Measurements from ENCODE around the gene TIPARP. TPM values are rescaled to one million over a fixed set of nuclear protein-coding genes. Genes with fewer than 3 reads are reported as not detected.

Gene TIPARP
- total and polyA plus RNA-seq, 4 donors, result 4.4 to 13.6 (median 8.8) TPM

DNA sequence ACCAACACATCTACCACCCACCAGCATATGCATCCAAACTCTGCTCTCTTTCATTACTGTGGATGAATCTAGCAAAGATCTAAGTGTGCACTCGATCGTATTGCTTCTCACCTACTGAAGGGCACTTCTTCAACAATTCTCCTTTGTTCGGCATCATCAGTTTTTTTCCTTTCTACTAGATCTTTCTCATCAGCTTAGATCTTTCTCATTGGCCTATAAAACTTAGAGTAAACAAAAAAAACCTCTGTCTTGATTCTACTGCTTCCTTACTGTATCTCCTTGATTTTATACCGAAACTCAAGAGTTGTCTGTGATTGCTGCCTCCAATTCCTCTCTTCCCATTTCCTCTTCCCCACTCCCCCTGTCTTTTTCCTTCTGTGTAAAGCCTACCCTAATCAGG lies 36.1 kb upstream of the TIPARP start:
- H3K27ac ChIP-seq (ENCODE audit: low read depth in 1 of 2, low read length in 2 of 2), result no peak overlapping the region
- no peaks in the 10 kb centered on the region for H3K9me3 ChIP-seq (ENCODE audit: control insufficient read depth in 4 of 4, low read length in 3 of 4)
- TF ChIP-seq FOXA1 (IDR thresholded peaks at IDR 0.05) (no peak), HNF4A (conservative IDR thresholded peaks at IDR 0.05) (no peak), GABPA (IDR thresholded peaks at IDR 0.05 in 1 of 2, conservative IDR thresholded peaks at IDR 0.05 in 1 of 2) (no peak), RAD21 (IDR thresholded peaks at IDR 0.05) (no peak), EGR1 (IDR thresholded peaks at IDR 0.05; ENCODE audit: low read depth in 2 of 2) (no peak)
- TF ChIP-seq, protein P1, sequence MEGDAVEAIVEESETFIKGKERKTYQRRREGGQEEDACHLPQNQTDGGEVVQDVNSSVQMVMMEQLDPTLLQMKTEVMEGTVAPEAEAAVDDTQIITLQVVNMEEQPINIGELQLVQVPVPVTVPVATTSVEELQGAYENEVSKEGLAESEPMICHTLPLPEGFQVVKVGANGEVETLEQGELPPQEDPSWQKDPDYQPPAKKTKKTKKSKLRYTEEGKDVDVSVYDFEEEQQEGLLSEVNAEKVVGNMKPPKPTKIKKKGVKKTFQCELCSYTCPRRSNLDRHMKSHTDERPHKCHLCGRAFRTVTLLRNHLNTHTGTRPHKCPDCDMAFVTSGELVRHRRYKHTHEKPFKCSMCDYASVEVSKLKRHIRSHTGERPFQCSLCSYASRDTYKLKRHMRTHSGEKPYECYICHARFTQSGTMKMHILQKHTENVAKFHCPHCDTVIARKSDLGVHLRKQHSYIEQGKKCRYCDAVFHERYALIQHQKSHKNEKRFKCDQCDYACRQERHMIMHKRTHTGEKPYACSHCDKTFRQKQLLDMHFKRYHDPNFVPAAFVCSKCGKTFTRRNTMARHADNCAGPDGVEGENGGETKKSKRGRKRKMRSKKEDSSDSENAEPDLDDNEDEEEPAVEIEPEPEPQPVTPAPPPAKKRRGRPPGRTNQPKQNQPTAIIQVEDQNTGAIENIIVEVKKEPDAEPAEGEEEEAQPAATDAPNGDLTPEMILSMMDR (IDR thresholded peaks at IDR 0.05; ENCODE audit: low read depth, low read length, missing input control), result no peak
- H3K27me3 ChIP-seq (ENCODE audit: control insufficient read depth in 4 of 4, insufficient read depth in 4 of 4, low read length in 3 of 4), result no peaks in the 10 kb centered on the region
- H3K4me1 ChIP-seq (ENCODE audit: control insufficient read depth in 4 of 4, insufficient read depth in 4 of 4, low read length in 3 of 4), result no peaks in the 10 kb centered on the region
- no peak overlapping the region for H3K9ac ChIP-seq (ENCODE audit: low read depth in 1 of 2, low read length in 2 of 2)
- 65% methylated on average over 4 of the region's 4 CpGs for WGBS
- H3K4me3 ChIP-seq (ENCODE audit: low read depth in 1 of 3, low read length in 3 of 3), result no peak overlapping the region
- DNase-seq (ENCODE audit: low spot score), result no peak
- no peaks in the 10 kb centered on the region for H3K36me3 ChIP-seq (ENCODE audit: control insufficient read depth in 4 of 4, insufficient read depth in 3 of 4, low read depth in 1 of 4, low read length in 3 of 4)

DNA sequence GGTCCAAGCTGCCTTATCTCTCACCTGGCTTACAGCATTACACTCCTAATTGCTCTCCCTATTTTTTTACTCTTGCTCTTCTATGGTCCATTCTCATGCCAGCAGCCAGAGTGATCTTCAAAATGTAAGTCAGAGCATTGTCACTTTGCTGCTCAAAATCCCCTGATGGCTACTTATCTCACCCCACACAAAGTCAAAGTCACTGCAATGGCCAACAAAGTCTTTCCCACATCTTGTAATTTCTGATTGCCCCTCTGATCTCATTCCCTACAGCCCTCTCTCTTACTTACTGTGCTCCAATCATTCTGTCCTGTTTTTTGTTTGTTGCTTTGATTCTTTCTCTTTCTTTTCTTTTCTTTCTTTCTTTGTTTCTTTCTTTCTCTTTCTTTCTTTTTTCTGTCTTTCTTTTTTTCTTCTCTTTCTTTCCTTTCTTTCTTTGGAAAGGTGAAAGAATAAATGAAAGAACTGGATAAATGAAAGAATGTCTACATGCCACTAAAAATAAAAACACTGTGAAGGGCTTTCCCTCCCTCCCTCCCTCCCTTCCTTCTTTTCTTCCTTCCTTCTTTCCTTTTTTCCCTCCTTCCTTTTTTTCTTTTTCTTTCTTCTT lies 34.9 kb upstream of the TIPARP start:
- Histone ChIP-seq H3K4me3 (ENCODE audit: low read depth in 1 of 3, low read length in 3 of 3) (no peak overlapping the region), H3K27ac (ENCODE audit: low read depth in 1 of 2, low read length in 2 of 2) (no peak overlapping the region), H3K9ac (ENCODE audit: low read depth in 1 of 2, low read length in 2 of 2) (no peak overlapping the region), H3K9me3 (ENCODE audit: control insufficient read depth in 4 of 4, low read length in 3 of 4) (no peaks in the 10 kb centered on the region), H3K4me1 (ENCODE audit: control insufficient read depth in 4 of 4, insufficient read depth in 4 of 4, low read length in 3 of 4) (no peaks in the 10 kb centered on the region), H3K36me3 (ENCODE audit: control insufficient read depth in 4 of 4, insufficient read depth in 3 of 4, low read depth in 1 of 4, low read length in 3 of 4) (no peaks in the 10 kb centered on the region), H3K27me3 (ENCODE audit: control insufficient read depth in 4 of 4, insufficient read depth in 4 of 4, low read length in 3 of 4) (no peaks in the 10 kb centered on the region)
- TF ChIP-seq SP1 (IDR thresholded peaks at IDR 0.05) (no peak), TAF1 (conservative IDR thresholded peaks at IDR 0.05) (no peak), RXRA (IDR thresholded peaks at IDR 0.05) (no peak), HNF4G (IDR thresholded peaks at IDR 0.05) (no peak), FOXA1 (IDR thresholded peaks at IDR 0.05) (no peak), GABPA (IDR thresholded peaks at IDR 0.05 in 1 of 2, conservative IDR thresholded peaks at IDR 0.05 in 1 of 2) (no peak), EGR1 (IDR thresholded peaks at IDR 0.05; ENCODE audit: low read depth in 2 of 2) (no peak), FOXA2 (IDR thresholded peaks at IDR 0.05) (no peak), HNF4A (conservative IDR thresholded peaks at IDR 0.05) (no peak), RAD21 (IDR thresholded peaks at IDR 0.05) (no peak), NR2F2 (IDR thresholded peaks at IDR 0.05) (no peak), JUND (IDR thresholded peaks at IDR 0.05) (no peak), YY1 (IDR thresholded peaks at IDR 0.05) (no peak)
- TF ChIP-seq, protein P1 (IDR thresholded peaks at IDR 0.05; ENCODE audit: low read depth, low read length, missing input control), result no peak
- TF ChIP-seq, protein P2, sequence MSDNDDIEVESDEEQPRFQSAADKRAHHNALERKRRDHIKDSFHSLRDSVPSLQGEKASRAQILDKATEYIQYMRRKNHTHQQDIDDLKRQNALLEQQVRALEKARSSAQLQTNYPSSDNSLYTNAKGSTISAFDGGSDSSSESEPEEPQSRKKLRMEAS (IDR thresholded peaks at IDR 0.05), result no peak
- TF ChIP-seq, protein P3, sequence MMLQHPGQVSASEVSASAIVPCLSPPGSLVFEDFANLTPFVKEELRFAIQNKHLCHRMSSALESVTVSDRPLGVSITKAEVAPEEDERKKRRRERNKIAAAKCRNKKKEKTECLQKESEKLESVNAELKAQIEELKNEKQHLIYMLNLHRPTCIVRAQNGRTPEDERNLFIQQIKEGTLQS (IDR thresholded peaks at IDR 0.05), result no peak
- TF ChIP-seq, protein P4, sequence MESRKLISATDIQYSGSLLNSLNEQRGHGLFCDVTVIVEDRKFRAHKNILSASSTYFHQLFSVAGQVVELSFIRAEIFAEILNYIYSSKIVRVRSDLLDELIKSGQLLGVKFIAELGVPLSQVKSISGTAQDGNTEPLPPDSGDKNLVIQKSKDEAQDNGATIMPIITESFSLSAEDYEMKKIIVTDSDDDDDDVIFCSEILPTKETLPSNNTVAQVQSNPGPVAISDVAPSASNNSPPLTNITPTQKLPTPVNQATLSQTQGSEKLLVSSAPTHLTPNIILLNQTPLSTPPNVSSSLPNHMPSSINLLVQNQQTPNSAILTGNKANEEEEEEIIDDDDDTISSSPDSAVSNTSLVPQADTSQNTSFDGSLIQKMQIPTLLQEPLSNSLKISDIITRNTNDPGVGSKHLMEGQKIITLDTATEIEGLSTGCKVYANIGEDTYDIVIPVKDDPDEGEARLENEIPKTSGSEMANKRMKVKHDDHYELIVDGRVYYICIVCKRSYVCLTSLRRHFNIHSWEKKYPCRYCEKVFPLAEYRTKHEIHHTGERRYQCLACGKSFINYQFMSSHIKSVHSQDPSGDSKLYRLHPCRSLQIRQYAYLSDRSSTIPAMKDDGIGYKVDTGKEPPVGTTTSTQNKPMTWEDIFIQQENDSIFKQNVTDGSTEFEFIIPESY (IDR thresholded peaks at IDR 0.05), result no peak
- TF ChIP-seq, protein P5, sequence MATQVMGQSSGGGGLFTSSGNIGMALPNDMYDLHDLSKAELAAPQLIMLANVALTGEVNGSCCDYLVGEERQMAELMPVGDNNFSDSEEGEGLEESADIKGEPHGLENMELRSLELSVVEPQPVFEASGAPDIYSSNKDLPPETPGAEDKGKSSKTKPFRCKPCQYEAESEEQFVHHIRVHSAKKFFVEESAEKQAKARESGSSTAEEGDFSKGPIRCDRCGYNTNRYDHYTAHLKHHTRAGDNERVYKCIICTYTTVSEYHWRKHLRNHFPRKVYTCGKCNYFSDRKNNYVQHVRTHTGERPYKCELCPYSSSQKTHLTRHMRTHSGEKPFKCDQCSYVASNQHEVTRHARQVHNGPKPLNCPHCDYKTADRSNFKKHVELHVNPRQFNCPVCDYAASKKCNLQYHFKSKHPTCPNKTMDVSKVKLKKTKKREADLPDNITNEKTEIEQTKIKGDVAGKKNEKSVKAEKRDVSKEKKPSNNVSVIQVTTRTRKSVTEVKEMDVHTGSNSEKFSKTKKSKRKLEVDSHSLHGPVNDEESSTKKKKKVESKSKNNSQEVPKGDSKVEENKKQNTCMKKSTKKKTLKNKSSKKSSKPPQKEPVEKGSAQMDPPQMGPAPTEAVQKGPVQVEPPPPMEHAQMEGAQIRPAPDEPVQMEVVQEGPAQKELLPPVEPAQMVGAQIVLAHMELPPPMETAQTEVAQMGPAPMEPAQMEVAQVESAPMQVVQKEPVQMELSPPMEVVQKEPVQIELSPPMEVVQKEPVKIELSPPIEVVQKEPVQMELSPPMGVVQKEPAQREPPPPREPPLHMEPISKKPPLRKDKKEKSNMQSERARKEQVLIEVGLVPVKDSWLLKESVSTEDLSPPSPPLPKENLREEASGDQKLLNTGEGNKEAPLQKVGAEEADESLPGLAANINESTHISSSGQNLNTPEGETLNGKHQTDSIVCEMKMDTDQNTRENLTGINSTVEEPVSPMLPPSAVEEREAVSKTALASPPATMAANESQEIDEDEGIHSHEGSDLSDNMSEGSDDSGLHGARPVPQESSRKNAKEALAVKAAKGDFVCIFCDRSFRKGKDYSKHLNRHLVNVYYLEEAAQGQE (IDR thresholded peaks at IDR 0.05), result no peak
- no peak for DNase-seq (ENCODE audit: low spot score)
